HG03439 (cell line): ENCODE results near the gene MYD88.
A peak's percentile ranks its signal among the peaks of the same experiment; 100 is the strongest.

Experiments used
- ATAC-seq: cut with Tn5 transposase; IDR thresholded peaks from one replicate; pipeline ENCODE4 v1.9.1; 2021; ENCODE audit warnings: mild to moderate bottlenecking, moderate library complexity; ENCODE audit not compliant: unreplicated experiment

The MYD88 gene

DNA sequence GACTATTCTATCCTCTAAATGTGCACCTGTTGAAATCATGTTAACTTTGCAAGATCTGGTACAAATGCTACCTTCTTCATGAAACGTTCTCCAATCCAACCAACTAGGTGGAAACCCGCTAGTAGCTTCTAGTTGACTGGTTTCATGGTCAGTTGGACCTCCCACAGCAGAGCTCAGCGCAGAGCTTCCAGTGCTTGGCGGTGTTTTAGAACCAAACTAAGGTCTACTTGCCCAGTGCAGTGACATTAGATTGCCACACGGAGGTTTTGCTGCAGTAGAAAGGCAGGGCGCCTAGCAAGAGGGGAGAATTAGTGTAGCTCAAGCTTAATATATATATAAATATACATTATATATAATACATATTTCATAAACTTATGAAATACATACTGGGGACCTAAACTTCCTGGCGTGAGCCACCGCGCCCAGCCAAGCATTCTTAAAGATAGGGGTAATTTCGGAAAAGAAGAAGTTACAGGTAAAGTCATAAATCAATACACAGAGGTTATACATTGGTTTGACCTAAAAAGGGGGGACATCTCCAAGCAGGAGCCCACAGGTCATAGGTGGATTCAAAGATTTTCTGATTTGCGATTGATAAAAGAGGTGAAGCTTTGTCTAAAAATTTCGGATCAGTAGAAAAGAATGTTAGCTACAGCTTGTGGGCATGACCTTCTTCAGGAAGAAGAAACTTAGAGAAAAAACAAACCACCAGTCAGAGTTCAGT, 24.8 kb downstream of the MYD88 start:
- ATAC-seq: no peak

DNA sequence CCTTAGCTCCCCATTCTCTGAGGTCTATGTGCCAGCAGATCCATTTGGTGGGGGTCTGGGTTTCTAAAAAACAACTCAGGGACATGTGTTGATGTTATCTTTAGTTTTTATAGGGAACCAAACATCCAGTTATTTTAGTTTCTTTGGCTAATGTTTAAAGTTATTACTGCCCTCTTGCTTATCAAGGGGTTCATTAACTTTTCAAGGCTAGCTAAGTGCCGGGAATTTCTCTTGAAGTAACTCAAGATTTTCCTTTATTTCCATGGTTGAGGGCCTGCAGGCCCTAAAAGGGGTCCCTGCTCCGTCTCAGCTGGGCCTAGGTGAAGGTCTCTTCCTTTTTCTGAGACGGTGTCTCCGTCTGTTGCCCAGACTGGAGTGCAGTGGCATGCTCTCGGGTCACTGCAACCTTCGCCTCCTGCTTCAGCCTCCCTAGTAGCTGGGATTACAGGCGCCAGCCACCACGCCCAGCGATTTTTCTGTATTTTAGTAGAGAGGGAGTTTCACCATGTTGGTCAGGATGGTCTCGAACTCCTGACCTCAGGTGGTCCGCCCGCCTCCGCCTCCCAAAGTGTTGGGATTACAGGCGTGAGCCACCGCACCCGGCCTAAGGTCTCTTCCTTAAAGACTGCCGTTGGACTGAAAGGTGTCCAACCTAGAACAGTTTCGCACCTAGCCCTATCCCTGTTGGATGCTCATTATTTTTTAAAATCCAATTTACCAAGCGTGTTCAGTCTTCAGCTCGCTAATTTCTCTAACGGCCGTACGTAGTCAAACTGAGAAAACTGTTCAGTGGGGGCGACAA, 25.6 kb downstream of the MYD88 start:
- no peak for ATAC-seq

DNA sequence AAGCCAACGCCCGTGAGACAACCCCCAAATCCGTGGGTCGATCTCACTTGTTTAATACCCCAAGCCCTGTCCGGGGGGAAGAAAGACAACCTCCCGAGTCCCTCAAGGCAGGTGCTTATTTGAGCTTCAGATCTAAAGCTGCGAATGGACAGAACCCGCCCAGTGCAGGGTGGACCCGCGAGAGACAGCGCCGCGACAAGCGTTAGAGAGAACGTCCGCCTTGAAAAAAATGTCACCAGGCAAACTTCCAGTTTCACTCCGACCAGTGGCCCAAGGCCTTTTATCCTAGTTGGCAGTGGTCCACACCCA, 26.1 kb downstream of the MYD88 start:
- no peak for ATAC-seq

DNA sequence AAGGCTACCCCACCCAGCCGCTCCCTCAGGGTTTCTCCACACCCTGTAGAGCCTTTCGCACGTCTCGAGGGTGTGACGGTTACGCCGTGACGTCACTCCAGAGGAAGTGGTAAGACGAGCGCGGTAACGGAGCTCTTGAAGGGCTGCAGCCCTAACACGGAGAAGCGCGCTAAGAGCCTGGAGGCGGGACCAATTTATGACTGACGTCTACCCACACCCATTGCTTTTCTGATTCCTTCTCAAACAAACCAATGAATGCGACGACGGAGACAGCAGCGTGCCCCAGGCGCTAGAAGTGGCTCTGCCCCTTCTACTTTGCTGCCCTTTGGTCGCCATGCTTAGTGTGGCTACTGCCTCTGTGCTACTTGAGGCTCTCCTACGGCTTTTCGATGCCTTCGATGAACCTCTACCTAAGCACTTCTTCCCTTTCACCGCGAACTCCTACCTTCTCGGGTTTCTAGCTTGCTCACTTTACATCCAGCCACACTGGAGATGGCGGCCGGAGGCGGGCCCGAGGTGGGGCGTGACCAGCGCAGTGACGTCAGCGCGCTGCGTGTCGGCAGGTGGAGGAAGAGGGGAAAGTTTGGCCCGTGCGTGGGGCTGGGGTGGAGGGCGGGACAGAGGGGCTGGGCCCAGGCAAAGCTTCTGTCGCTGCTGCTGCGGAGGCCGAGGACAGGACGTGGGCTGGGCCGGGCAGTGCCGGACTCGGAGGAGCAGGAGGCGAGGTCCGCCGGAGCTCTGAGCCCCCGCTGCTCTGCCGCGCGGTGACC, 26.7 kb downstream of the MYD88 start, which contains the start of gene OXSR1:
OXSR1 (plus strand) TSS at position 586 of the 770 bp plus-strand sequence. CDS start 340 bp downstream, outside the sequence.
- peak; percentile 96 for ATAC-seq

DNA sequence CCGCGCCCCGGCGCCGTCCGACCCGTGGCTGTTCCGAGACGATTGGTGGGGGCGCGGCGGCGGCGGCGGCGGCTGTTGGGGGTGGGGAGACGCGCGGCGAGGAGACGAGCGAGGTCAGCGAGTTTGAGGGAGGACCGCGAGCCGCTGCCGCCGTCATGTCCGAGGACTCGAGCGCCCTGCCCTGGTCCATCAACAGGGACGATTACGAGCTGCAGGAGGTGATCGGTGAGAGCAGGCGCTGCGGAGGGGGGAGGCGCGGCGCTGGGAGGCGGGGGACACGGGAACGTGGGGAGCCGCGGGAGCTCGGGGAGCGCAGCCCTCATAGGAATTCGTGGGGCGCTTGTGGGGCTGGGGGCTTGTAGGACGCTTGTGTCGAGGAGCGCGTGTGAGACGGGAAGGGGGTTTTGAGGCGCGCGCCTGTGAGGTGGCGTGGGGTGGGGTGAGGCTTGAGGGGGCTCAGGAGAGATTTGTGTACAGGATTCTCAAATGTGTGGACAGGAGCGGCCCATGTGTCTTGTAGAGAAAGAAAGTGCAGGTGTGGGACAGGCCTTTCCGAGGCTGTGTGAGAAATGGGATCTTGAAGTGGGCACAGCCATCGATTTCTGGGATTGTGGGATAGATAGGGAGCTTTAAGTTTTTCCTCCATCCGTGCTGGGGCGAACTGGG, 27.4 kb downstream of the MYD88 start:
- ATAC-seq: no peak

DNA sequence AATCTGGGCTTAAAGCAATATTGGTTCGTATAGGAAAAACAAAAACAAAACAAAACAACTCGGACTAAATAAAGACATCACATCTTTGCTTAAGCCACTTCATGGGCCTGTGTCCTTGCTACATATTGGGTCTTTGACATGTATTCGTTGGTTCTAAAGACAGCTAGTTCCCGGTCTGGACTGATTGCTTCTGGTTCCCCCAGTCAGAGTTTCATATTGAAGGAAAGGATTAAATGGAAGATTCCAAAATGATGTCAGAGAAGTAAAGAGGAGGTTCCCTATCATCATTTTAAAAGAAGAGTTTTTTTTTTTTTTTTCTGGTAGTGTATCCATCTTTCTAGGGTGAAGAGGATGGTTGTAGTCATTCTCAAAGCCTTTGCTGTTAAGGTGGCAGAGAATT, 29.1 kb downstream of the MYD88 start:
- no peak for ATAC-seq

DNA sequence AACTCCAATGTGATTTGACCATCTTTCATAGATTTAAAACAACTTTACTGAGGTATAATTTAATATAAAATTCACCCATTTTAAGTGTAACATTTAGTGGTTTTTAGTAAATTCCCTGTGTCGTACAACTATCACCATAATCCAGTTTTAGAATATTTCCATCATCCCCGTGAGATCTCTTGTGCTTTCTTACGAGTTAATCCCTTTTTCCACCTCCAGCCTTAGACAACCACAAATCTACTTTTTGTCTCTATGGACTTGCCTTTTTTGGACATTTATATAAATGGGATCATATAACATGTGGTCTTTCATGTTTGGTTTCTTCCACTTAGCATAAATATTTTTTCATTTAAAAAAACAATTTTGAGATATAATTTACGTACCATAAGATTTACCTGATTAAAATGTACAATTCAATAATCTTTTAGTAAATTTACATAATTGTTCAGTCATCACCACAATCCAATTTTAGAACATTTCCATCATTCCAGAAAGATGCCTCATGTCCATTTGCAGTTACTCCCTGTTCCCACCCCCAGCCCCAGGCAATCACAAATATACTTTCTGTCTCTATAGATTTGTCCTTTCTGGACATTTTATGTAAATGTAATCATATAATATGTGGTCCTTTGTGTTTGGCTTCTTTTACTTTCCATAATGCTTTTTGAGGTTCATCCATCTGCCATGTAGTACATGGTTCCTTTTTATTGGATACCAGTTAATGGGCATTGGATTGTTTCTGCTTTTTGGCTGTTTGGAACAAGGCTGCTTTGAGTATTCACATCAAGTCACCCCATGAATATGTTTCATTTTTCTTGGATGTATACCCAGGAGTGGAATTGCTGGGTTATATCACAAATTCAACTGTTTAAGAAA, 29.9 kb downstream of the MYD88 start:
- no peak for ATAC-seq

DNA sequence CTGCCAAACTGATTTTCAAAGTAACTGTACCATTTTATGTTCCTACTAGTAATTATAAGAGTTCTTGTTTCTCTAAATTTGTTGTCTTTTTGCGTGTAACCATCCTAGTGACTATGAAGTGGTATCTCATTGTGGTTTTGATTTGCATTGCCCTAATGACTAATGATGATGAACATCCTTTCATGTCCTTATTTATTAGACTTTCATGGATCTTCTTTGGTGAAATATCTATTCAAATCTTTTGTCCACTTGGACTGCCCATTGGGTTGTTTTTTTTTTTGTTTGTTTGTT, 30.5 kb downstream of the MYD88 start:
- ATAC-seq: no peak

DNA sequence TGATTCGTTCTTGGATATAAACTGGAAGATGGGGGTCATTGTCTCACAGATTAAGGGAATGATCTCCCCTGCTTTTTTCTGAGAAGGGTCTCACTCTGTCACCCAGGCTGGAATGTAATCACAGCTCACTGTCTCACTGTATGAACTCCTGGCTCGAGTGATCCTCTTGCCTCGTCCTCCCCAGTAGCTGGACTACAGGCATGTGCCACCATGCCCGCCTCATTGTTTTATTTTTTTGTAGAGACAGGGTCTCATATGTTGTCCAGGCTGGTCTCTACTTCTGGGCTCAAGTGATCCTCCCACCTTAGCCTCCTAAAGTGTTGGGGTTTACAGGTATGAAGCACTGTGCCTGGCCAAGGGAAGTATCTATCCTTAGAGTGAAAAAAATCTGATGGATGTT, 32.3 kb downstream of the MYD88 start:
- no peak for ATAC-seq

DNA sequence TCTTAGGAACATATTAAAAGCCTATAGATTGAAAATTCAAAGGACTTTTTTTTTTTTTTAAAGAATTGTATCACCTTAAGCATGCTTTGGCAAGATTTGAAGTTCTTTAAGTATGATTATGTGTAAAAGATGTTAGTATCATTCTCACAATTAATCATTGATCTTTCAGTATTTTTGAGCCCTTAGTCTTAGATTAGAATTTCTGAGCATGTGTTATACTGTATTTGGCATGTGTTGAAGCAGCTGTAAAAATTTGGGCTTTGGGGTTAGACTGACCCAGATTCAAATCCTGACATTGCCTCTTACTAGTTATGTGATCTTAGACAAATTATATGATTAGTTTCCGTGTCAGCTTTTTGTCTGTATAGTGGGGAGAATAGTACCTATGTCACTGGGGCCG, 33.2 kb downstream of the MYD88 start:
- ATAC-seq: no peak

DNA sequence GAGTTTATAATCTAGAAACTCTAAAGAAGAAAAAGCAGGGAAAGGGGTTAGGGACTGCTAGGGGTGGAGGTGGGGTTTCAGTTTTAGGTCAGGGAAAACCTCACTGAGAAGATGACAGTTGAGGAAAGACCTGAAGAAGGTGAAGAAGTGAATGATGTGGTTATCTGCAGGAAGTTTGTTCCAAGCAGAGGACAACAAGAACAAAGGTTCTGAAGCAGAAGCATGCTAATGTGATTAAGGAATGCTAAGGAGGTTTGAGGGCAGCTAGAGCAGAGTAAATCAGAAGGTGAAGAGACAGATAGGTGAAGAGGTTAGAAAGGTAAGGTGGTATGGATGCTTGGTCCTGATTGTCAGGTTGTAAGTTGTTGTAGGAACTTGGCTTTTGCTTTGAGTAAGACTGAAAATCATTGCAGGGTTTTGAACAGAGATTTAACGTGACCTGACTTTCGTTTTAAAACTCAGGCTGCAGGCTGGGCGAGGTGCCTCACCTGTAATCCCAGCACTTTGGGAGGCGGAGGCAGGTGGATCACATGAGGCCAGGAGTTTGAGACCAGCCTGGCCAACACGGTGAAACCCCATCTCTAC, 35.5 kb downstream of the MYD88 start:
- no peak for ATAC-seq

DNA sequence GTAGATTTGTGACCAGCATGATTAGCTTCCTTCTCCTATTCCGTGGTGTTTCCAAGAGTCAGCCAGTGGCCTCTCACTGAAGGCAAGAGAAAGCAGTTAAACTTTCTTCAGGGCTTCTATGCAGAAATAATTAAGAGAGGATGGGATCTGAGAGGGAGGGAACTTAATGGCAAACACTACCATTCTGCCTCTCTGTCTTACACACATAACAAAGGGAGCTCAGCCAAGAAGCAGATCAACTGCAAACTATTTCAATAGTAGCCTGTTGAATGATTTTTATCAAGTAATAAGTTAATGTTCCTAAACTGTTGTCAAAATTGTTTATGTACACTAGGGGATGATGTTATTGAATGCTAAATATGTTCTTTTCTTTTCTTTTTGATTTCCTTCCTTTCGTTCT, 38.7 kb downstream of the MYD88 start:
- no peak for ATAC-seq

DNA sequence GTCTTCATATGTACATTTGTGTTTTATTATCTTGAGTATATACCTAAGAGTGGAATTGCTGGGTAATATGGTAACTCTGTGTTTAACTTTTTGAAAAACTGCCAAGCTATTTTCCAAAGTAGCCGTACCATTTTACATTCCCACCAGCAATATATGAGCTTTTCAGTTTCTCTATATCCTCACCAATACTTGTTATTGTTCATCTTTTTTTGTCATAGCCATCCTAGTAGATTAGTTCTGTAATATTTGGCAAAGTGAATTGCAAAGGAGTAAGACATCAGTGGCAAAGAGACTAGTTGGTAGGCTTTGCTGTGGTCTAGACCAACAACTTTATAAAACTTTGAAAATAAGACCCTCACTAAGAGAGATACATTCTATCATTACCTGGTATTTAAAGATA, 48.3 kb downstream of the MYD88 start:
- ATAC-seq: no peak

DNA sequence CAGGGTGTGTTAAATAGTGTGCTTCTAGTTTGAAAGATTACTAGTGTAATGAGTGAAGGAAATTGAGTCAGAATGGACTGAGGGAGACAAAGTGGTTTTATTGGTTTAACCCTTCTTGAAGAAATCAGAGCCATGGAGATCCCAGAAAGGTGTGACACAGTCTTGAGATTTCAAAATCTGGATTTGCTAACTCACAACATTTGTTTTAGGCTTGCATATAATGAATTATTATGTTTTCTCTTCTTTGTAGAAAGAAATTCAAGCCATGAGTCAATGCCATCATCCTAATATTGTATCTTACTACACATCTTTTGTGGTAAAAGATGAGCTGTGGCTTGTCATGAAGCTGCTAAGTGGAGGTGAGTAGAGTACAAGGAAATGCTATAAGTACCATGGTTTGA, 52.0 kb downstream of the MYD88 start:
- ATAC-seq: no peak
